ENCODE measurements around the gene CFAP157. TPM values are rescaled to one million over a fixed set of nuclear protein-coding genes. Genes with fewer than 3 reads are reported as not detected.

CFAP157 gene
- total and polyA plus RNA-seq, 2 donors (not counting 1 experiment from before 2014, with no cell fraction given): under 0.01 TPM; not detected in 1

DNA sequence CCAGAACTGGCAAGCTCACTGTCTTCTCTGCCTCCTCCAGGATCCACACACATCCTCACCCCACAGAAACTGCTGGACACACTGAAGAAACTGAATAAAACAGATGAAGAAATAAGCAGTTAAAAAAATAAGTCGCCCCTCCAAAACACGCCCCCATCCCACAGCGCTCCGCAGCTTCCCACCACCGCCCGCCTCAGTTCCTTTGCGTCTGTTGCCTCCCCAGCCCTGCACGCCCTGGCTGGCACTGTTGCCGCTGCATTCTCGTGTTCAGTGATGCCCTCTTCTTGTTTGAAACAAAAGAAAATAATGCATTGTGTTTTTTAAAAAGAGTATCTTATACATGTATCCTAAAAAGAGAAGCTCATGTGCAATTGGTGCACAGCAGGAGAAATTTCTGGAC lies 16.1 kb upstream of the CFAP157 start:
- Histone ChIP-seq H2AFZ (ENCODE audit: low read length) (no peak overlapping the region), H3K27me3 (ENCODE audit: control insufficient read depth, insufficient read depth, low read length) (no peaks in the 10 kb centered on the region), H3K36me3 (ENCODE audit: control insufficient read depth, insufficient read depth, low read length) (peaks cover 10% of the 10 kb centered on the region), H4K20me1 (ENCODE audit: control insufficient read depth, extremely low read depth, insufficient read depth, low read length) (no peaks in the 10 kb centered on the region), H3K4me2 (ENCODE audit: extremely low read depth, insufficient read depth, low read length) (no peak overlapping the region), H3K9ac (ENCODE audit: insufficient read depth, low read length) (no peak overlapping the region), H3K9me3 (ENCODE audit: control insufficient read depth, insufficient read depth, low read depth, low read length) (no peaks in the 10 kb centered on the region), H3K27ac (ENCODE audit: insufficient read depth, low read length) (no peak overlapping the region), H3K79me2 (ENCODE audit: control insufficient read depth, insufficient read depth, low read length) (no peaks in the 10 kb centered on the region), H3K4me1 (ENCODE audit: control insufficient read depth, extremely low read depth, insufficient read depth, low read length) (no peaks in the 10 kb centered on the region), H3K4me3 (replicated peaks in 1 of 4; ENCODE audit: control extremely low read depth in 1 of 4, insufficient read depth in 1 of 4, low read depth in 3 of 4, low read length in 4 of 4) (no peak overlapping the region)
- TF ChIP-seq, protein P1, sequence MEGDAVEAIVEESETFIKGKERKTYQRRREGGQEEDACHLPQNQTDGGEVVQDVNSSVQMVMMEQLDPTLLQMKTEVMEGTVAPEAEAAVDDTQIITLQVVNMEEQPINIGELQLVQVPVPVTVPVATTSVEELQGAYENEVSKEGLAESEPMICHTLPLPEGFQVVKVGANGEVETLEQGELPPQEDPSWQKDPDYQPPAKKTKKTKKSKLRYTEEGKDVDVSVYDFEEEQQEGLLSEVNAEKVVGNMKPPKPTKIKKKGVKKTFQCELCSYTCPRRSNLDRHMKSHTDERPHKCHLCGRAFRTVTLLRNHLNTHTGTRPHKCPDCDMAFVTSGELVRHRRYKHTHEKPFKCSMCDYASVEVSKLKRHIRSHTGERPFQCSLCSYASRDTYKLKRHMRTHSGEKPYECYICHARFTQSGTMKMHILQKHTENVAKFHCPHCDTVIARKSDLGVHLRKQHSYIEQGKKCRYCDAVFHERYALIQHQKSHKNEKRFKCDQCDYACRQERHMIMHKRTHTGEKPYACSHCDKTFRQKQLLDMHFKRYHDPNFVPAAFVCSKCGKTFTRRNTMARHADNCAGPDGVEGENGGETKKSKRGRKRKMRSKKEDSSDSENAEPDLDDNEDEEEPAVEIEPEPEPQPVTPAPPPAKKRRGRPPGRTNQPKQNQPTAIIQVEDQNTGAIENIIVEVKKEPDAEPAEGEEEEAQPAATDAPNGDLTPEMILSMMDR (conservative IDR thresholded peaks at IDR 0.05 in 1 of 2, IDR thresholded peaks at IDR 0.05 in 1 of 2; ENCODE audit: low read depth in 1 of 2, low read length in 2 of 2): no peak
- no peak for DNase-seq (ENCODE audit: low read depth in 2 of 2)

DNA sequence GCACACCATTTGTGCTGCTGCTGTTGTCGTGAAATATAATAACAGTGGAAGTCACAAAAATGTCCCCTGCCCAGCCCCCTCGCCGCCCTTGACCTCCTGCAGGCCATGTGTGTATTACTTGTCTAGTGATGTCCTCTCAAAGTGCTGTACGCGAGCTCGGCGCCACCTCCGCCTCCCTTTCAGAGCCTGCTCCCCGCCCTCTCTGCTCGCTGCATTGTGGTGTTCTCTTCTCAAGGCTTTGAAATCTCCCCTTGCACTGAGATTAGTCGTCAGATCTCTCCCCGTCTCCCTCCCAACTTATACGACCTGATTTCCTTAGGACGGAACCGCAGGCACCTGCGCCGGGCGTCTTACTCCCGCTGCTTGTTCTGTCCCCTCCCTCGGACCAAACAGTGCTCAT lies 14.7 kb upstream of the CFAP157 start:
- H3K4me2 ChIP-seq (ENCODE audit: extremely low read depth, insufficient read depth, low read length): no peak overlapping the region
- DNase-seq (ENCODE audit: low read depth in 2 of 2): no peak
- TF ChIP-seq, protein P1 (conservative IDR thresholded peaks at IDR 0.05 in 1 of 2, IDR thresholded peaks at IDR 0.05 in 1 of 2; ENCODE audit: low read depth in 1 of 2, low read length in 2 of 2): no peak
- TF ChIP-seq EZH2 (IDR thresholded peaks at IDR 0.05; ENCODE audit: low read length, missing control alignments): no peak
- H3K4me3 ChIP-seq (replicated peaks in 1 of 4; ENCODE audit: control extremely low read depth in 1 of 4, insufficient read depth in 1 of 4, low read depth in 3 of 4, low read length in 4 of 4): no peak overlapping the region
- no peaks in the 10 kb centered on the region for H3K79me2 ChIP-seq (ENCODE audit: control insufficient read depth, insufficient read depth, low read length)
- H4K20me1 ChIP-seq (ENCODE audit: control insufficient read depth, extremely low read depth, insufficient read depth, low read length): no peaks in the 10 kb centered on the region
- H3K27ac ChIP-seq (ENCODE audit: insufficient read depth, low read length): no peak overlapping the region
- no peaks in the 10 kb centered on the region for H3K27me3 ChIP-seq (ENCODE audit: control insufficient read depth, insufficient read depth, low read length)
- no peak overlapping the region for H3K9ac ChIP-seq (ENCODE audit: insufficient read depth, low read length)
- no peaks in the 10 kb centered on the region for H3K9me3 ChIP-seq (ENCODE audit: control insufficient read depth, insufficient read depth, low read depth, low read length)
- H3K36me3 ChIP-seq (ENCODE audit: control insufficient read depth, insufficient read depth, low read length): peaks cover 10% of the 10 kb centered on the region
- H2AFZ ChIP-seq (ENCODE audit: low read length): no peak overlapping the region
- no peaks in the 10 kb centered on the region for H3K4me1 ChIP-seq (ENCODE audit: control insufficient read depth, extremely low read depth, insufficient read depth, low read length)

DNA sequence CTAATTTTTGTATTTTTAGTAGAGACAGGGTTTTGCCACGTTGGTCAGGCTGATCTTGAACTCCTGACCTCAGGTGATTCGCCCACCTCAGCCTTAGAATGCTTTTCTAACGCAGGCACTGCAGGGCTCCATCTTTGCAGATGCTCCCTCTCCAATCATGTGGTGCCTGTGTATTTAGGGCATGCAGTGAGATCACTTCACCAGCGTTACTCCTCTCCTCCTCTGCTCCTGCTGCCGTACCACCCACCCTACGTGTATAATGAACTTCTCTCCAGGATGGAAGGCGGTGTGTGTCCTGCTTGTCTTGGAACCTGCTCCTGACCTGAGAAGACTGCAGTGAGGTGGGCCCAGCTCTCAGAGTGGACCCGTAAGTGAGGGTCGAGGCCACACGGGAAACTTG lies 13.6 kb upstream of the CFAP157 start:
- Histone ChIP-seq H3K4me2 (ENCODE audit: extremely low read depth, insufficient read depth, low read length) (no peak overlapping the region), H3K4me3 (replicated peaks in 1 of 4; ENCODE audit: control extremely low read depth in 1 of 4, insufficient read depth in 1 of 4, low read depth in 3 of 4, low read length in 4 of 4) (no peak overlapping the region), H3K4me1 (ENCODE audit: control insufficient read depth, extremely low read depth, insufficient read depth, low read length) (no peaks in the 10 kb centered on the region), H3K27ac (ENCODE audit: insufficient read depth, low read length) (no peak overlapping the region), H3K36me3 (ENCODE audit: control insufficient read depth, insufficient read depth, low read length) (peaks cover 9% of the 10 kb centered on the region), H3K9ac (ENCODE audit: insufficient read depth, low read length) (no peak overlapping the region), H3K9me3 (ENCODE audit: control insufficient read depth, insufficient read depth, low read depth, low read length) (no peaks in the 10 kb centered on the region), H3K27me3 (ENCODE audit: control insufficient read depth, insufficient read depth, low read length) (no peaks in the 10 kb centered on the region), H3K79me2 (ENCODE audit: control insufficient read depth, insufficient read depth, low read length) (no peaks in the 10 kb centered on the region), H2AFZ (ENCODE audit: low read length) (no peak overlapping the region), H4K20me1 (ENCODE audit: control insufficient read depth, extremely low read depth, insufficient read depth, low read length) (no peaks in the 10 kb centered on the region)
- no peak for TF ChIP-seq EZH2 (IDR thresholded peaks at IDR 0.05; ENCODE audit: low read length, missing control alignments)
- TF ChIP-seq, protein P1 (conservative IDR thresholded peaks at IDR 0.05 in 1 of 2, IDR thresholded peaks at IDR 0.05 in 1 of 2; ENCODE audit: low read depth in 1 of 2, low read length in 2 of 2): no peak
- no peak for DNase-seq (ENCODE audit: low read depth in 2 of 2)

All from fibroblast of lung (primary cell).